ENCODE measurements around the gene YWHAE. TPM values are rescaled to one million over a fixed set of nuclear protein-coding genes. Genes with fewer than 3 reads are reported as not detected.
"Not testable (repeated sequence)": the region's sequence is repeated elsewhere in the genome, so short reads cannot be mapped to it uniquely, and the experiment has no call there.

The YWHAE gene
- total RNA-seq, 1 experiment from 2014 or later, result 370 TPM

GRCh38 chr17:1322480-1322879 is 77.5 kb downstream of the YWHAE start:
- H3K27me3 ChIP-seq (replicated peaks), result no peaks in the 10 kb centered on the region; the same call in 1 of the 2 replicates
- H3K4me3 ChIP-seq, result no peak overlapping the region
- DNase-seq (ENCODE audit: low read depth in 1 of 2, low spot score in 2 of 2), result no peak
- H3K27ac ChIP-seq, result no peak overlapping the region
- H3K36me3 ChIP-seq, result no peaks in the 10 kb centered on the region
- no peaks in the 10 kb centered on the region for H3K4me1 ChIP-seq (replicated peaks)
- H3K9me3 ChIP-seq (replicated peaks), result no peaks in the 10 kb centered on the region

DNA sequence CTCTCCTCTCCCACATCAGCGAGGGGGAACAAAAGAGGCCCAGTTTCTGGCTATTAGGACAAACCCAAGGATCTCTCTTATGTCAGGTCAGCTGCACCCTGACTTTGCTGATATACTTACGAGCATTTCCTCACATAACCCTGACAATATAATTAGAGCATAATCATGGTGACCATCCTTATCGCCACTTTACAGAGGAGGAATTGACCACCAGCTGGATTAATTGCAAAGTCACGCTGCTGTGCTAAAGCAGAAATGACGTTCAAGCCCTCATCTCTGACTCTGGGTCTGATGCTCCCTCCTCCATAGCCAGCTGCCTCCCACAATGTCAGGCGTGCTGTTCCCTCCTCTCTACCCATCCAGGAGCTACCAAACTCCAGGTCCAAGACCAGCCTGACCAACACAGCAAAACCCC is 78.0 kb downstream of the YWHAE start:
- peaks cover 1% of the 10 kb centered on the region; the same call in 1 of the 2 replicates for H3K27me3 ChIP-seq (replicated peaks)
- no peaks in the 10 kb centered on the region for H3K36me3 ChIP-seq
- H3K4me1 ChIP-seq (replicated peaks), result no peaks in the 10 kb centered on the region
- H3K27ac ChIP-seq, result no peak overlapping the region
- no peak for DNase-seq (ENCODE audit: low read depth in 1 of 2, low spot score in 2 of 2)
- H3K9me3 ChIP-seq (replicated peaks), result no peaks in the 10 kb centered on the region
- no peak overlapping the region for H3K4me3 ChIP-seq

DNA sequence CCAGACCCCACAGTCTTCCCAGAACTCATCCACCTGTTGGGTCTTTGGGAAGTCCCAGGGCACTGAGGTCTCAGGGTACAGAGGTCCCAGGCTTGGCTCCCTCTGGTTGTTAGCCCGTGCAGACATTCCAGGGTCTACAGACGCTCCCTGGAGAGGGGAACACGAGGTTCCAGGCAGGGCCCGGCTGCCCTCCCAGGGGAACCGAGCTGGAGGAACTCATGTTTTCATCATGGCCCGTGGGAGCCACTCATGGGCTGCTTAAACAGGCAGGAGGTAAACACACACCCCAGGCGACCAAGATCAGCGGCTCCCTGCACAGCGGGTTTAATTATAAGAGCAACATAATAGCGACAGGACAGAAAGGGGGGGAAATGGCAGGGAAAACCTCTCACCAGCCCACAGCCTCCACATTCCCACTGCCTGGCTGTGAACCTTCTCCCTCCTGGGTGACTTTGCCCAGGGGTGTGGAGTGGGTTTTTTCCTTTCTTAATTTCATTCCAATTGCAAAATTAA is 84.1 kb downstream of the YWHAE start:
- no peak for DNase-seq (ENCODE audit: low read depth in 1 of 2, low spot score in 2 of 2)
- Histone ChIP-seq H3K27me3 (replicated peaks) (peaks cover 5% of the 10 kb centered on the region; the same call in 1 of the 2 replicates), H3K27ac (no peak overlapping the region), H3K9me3 (replicated peaks) (no peaks in the 10 kb centered on the region), H3K36me3 (no peaks in the 10 kb centered on the region), H3K4me3 (no peak overlapping the region), H3K4me1 (replicated peaks) (no peaks in the 10 kb centered on the region)

GRCh38 chr17:1315409-1315808 is 84.6 kb downstream of the YWHAE start:
- H3K9me3 ChIP-seq (replicated peaks), result no peaks in the 10 kb centered on the region
- no peak for DNase-seq (ENCODE audit: low read depth in 1 of 2, low spot score in 2 of 2)
- H3K27ac ChIP-seq, result no peak overlapping the region
- no peaks in the 10 kb centered on the region for H3K36me3 ChIP-seq
- no peaks in the 10 kb centered on the region for H3K4me1 ChIP-seq (replicated peaks)
- peaks cover 5% of the 10 kb centered on the region; the same call in 1 of the 2 replicates for H3K27me3 ChIP-seq (replicated peaks)
- no peak overlapping the region for H3K4me3 ChIP-seq

- no peak overlapping the region for H3K27ac ChIP-seq
- no peaks in the 10 kb centered on the region for H3K36me3 ChIP-seq
- H3K4me1 ChIP-seq (replicated peaks), result no peaks in the 10 kb centered on the region
- no peaks in the 10 kb centered on the region for H3K9me3 ChIP-seq (replicated peaks)
- H3K4me3 ChIP-seq, result no peak overlapping the region
- peaks cover 5% of the 10 kb centered on the region; the same call in 1 of the 2 replicates for H3K27me3 ChIP-seq (replicated peaks)
- DNase-seq (ENCODE audit: low read depth in 1 of 2, low spot score in 2 of 2), result no peak
Measured at GRCh38 chr17:1313270-1314005, 86.6 kb downstream of the YWHAE start.

GRCh38 chr17:1312261-1312870 is 87.7 kb downstream of the YWHAE start:
- Histone ChIP-seq H3K36me3 (no peaks in the 10 kb centered on the region), H3K4me1 (replicated peaks) (no peaks in the 10 kb centered on the region), H3K4me3 (no peak overlapping the region), H3K27me3 (replicated peaks) (0 out of 2 replicates have a peak, but pooled peaks cover 5% of the 10 kb centered on the region), H3K9me3 (replicated peaks) (no peaks in the 10 kb centered on the region), H3K27ac (no peak overlapping the region)
- DNase-seq (ENCODE audit: low read depth in 1 of 2, low spot score in 2 of 2), result no peak

DNA sequence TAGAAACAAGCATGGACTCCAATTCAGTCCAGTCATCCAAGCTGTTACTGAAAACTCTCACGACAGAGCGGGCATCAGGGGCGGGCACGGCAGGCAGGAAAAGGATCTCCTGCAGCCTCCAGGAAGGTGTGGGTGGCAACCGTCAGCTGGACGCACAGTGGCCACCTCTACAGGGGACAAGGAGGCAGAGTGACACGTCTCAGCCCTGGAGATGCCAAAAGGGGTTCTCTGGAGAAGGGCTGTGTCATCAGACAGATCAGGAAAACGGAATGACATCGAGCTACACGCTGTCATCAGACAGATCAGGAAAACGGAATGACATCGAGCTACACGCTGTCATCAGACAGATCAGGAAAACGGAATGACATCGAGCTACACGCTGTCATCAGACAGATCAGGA is 92.2 kb downstream of the YWHAE start:
- H3K36me3 ChIP-seq; H3K4me3 ChIP-seq; DNase-seq (ENCODE audit: low read depth in 1 of 2, low spot score in 2 of 2): not testable (repeated sequence)

GRCh38 chr17:1304962-1305563 is 95.0 kb downstream of the YWHAE start:
- DNase-seq (ENCODE audit: low read depth in 1 of 2, low spot score in 2 of 2), result no peak
- Histone ChIP-seq H3K4me1 (replicated peaks) (no peaks in the 10 kb centered on the region), H3K27me3 (replicated peaks) (no peaks in the 10 kb centered on the region; the same call in 1 of the 2 replicates), H3K27ac (no peak overlapping the region), H3K9me3 (replicated peaks) (no peaks in the 10 kb centered on the region), H3K4me3 (no peak overlapping the region), H3K36me3 (no peaks in the 10 kb centered on the region)

More for the DNA sequence above, 92.2 kb downstream of the YWHAE start:
- H3K27me3 ChIP-seq (replicated peaks); H3K27ac ChIP-seq; H3K4me1 ChIP-seq (replicated peaks); H3K9me3 ChIP-seq (replicated peaks): not testable (repeated sequence)

DNA sequence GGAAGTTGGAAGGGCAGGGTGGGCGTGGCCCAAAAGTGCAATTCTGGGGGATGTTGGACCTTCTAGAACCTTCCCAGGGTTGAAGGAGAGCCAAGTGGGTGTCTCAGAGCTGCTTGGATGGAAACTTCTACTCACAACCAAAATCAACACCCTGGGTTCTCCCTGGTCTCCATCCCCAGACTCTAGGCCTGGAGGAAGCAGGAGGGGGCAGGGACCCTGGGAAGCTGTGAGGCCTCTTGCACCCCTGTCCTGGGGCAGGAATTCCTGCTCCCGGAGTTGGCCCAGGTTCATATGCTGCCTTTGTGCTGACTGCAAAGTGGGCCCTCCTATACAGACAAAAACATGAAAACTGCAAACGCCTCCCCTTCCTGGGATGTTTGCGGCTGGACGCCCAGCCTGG is 95.5 kb downstream of the YWHAE start:
- Histone ChIP-seq H3K9me3 (replicated peaks) (no peaks in the 10 kb centered on the region), H3K4me3 (no peak overlapping the region), H3K36me3 (no peaks in the 10 kb centered on the region), H3K27ac (no peak overlapping the region), H3K4me1 (replicated peaks) (no peaks in the 10 kb centered on the region), H3K27me3 (replicated peaks) (no peaks in the 10 kb centered on the region; the same call in 1 of the 2 replicates)
- DNase-seq (ENCODE audit: low read depth in 1 of 2, low spot score in 2 of 2), result no peak

- H3K36me3 ChIP-seq, result no peaks in the 10 kb centered on the region
- no peaks in the 10 kb centered on the region for H3K9me3 ChIP-seq (replicated peaks)
- no peak overlapping the region for H3K4me3 ChIP-seq
- H3K4me1 ChIP-seq (replicated peaks), result no peaks in the 10 kb centered on the region
- no peak for DNase-seq (ENCODE audit: low read depth in 1 of 2, low spot score in 2 of 2)
- H3K27ac ChIP-seq, result no peak overlapping the region
- peaks cover 7% of the 10 kb centered on the region for H3K27me3 ChIP-seq (replicated peaks)
Measured at GRCh38 chr17:1302761-1303160, 97.3 kb downstream of the YWHAE start.

- Histone ChIP-seq H3K9me3 (replicated peaks) (no peaks in the 10 kb centered on the region), H3K27ac (no peak overlapping the region), H3K27me3 (replicated peaks) (peaks cover 8% of the 10 kb centered on the region), H3K36me3 (no peaks in the 10 kb centered on the region), H3K4me3 (no peak overlapping the region), H3K4me1 (replicated peaks) (no peaks in the 10 kb centered on the region)
- no peak for DNase-seq (ENCODE audit: low read depth in 1 of 2, low spot score in 2 of 2)
Measured at GRCh38 chr17:1301546-1301945, 98.5 kb downstream of the YWHAE start.

DNA sequence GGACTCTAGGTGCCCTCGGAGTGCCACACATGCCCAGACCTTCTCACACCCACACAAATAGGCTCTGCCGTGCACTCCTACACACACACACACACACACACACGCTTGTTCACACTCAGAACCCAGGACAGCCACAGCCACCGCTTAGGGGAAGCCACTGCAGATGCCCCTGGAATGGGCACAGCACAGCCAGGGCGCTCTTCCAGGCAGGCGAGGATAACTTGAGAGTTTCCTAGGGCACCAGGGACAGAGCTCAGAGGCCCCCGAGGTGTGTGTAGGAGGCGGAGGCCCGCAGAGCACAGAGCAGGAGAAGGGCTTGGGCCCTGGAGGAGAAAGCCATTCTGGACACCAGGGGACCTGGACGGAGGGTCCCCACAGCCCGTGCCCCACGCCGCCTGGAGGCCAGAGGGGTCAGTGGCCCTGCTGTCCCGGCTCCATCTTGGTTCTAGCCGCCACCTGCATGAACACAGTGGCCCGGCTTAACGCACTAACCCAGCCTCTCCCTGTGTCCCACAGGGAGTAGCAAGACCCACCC is 99.6 kb downstream of the YWHAE start:
- H3K27ac ChIP-seq, result no peak overlapping the region
- H3K36me3 ChIP-seq, result no peaks in the 10 kb centered on the region
- no peaks in the 10 kb centered on the region for H3K9me3 ChIP-seq (replicated peaks)
- H3K4me3 ChIP-seq, result no peak overlapping the region
- H3K4me1 ChIP-seq (replicated peaks), result no peaks in the 10 kb centered on the region
- DNase-seq (ENCODE audit: low read depth in 1 of 2, low spot score in 2 of 2), result no peak
- peaks cover 8% of the 10 kb centered on the region for H3K27me3 ChIP-seq (replicated peaks)

GRCh38 chr17:1299552-1300370 is 100.3 kb downstream of the YWHAE start:
- Histone ChIP-seq H3K4me1 (replicated peaks) (no peaks in the 10 kb centered on the region), H3K36me3 (no peaks in the 10 kb centered on the region), H3K9me3 (replicated peaks) (no peaks in the 10 kb centered on the region), H3K27ac (no peak overlapping the region), H3K27me3 (replicated peaks) (peaks cover 8% of the 10 kb centered on the region), H3K4me3 (no peak overlapping the region)
- no peak for DNase-seq (ENCODE audit: low read depth in 1 of 2, low spot score in 2 of 2)

All from SJSA1 (cell line).